PC-3 (cell line): ENCODE data around the gene CALML4.

Experiments used
- CTCF ChIP-seq: fragments of 300-600 bp; sonication (generic); conservative IDR thresholded peaks from 2 replicates; pipeline ENCODE4 v1.5.1; 2017; ENCODE audit warnings: antibody characterized with exemption, low read depth, mild to moderate bottlenecking, low read length
- EZH2 ChIP-seq: fragments of 300-600 bp; sonication (generic); IDR thresholded peaks from one replicate; pipeline ENCODE4 v1.6.1; 2017; ENCODE audit warnings: antibody characterized with exemption, mild to moderate bottlenecking, low read length; ENCODE audit not compliant: unreplicated experiment
- EZH2phosphoT487 ChIP-seq: fragments of 300-600 bp; sonication (generic); IDR thresholded peaks from 2 replicates; pipeline ENCODE4 v1.6.1; 2018; ENCODE audit warnings: mild to moderate bottlenecking, antibody characterized with exemption, low read length, borderline replicate concordance

- TF ChIP-seq CTCF (no peak), EZH2phosphoT487 (no peak), EZH2 (no peak)
These were observed 3.0 kb upstream of the CALML4 start for GRCh38 chr15:68208136-68208535.
